AG10803 (cell line): ENCODE data around the gene EPHA7.

Source experiments
- DNase-seq: peaks from one replicate; pipeline ENCODE4 v3.0.0; 2010; ENCODE audit warnings: low read depth
- H3K4me3 ChIP-seq: 2 replicates; pipeline ENCODE4 v1.5.1; 2011; ENCODE audit warnings: mild to moderate bottlenecking, low read length, control low read depth
- TF ChIP-seq, protein P1 (sequence below): conservative IDR thresholded peaks from 2 replicates; pipeline ENCODE4 v1.5.1; 2011; ENCODE audit warnings: mild to moderate bottlenecking, low read length, control low read depth, inconsistent platforms

The EPHA7 gene

DNA sequence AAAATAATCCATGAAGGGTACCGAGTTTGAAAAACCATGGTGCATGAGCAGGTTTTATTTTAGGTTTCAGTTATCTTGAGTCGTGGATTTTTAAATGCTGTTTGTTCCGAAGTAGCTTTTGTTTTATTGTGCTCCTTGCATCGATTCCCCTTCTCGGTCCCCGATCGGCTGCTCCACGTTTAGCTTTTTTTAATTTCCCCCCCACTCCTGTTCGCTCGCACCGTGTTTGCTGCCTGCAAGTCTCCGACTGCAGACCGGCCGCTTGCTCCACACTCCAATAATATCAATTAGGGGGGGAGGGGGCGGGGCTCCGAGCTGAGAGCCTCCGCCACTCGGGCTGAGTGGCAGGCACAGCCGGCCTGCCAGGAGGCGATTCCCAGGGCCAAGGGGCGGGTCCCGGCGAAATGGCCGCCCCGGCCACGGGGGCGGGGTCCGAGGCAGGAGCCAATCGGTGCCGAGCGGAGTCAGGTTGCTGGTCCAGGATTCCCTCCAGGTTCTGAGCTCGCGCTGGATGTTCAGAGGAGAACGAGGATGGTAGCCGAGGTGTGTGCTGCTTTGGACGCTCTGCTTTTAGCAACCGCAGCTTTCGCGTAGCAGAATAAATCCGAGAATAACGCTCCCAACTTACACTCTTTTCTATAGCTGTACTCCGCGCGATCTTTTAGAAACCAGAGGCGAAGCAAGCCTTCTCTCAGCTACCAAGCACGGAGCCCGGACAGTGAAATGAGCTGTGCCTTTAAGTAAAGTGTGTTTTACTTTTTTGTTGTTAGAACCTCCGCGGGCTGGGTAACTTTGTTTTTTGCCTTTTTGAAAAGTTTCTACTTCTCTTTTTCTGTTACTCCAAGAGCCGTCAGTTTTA lies at the start of gene EPHA7:
TSS of gene EPHA7 (minus strand) at position 256 of the 859 bp plus-strand sequence. CDS start at position 38, 218 bp downstream.
- H3K4me3 ChIP-seq = peak within 1 kb of the TSS; percentile 46
- peak; percentile 72 for DNase-seq
- TF ChIP-seq, protein P1, sequence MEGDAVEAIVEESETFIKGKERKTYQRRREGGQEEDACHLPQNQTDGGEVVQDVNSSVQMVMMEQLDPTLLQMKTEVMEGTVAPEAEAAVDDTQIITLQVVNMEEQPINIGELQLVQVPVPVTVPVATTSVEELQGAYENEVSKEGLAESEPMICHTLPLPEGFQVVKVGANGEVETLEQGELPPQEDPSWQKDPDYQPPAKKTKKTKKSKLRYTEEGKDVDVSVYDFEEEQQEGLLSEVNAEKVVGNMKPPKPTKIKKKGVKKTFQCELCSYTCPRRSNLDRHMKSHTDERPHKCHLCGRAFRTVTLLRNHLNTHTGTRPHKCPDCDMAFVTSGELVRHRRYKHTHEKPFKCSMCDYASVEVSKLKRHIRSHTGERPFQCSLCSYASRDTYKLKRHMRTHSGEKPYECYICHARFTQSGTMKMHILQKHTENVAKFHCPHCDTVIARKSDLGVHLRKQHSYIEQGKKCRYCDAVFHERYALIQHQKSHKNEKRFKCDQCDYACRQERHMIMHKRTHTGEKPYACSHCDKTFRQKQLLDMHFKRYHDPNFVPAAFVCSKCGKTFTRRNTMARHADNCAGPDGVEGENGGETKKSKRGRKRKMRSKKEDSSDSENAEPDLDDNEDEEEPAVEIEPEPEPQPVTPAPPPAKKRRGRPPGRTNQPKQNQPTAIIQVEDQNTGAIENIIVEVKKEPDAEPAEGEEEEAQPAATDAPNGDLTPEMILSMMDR = no peak

GRCh38 chr6:93468291-93468690 lies 48.9 kb upstream of the EPHA7 start:
- no peak for DNase-seq
- H3K4me3 ChIP-seq = no peak overlapping the region
- TF ChIP-seq, protein P1 = no peak

GRCh38 chr6:93454533-93454932 lies 35.2 kb upstream of the EPHA7 start:
- H3K4me3 ChIP-seq = no peak overlapping the region
- DNase-seq = no peak
- TF ChIP-seq, protein P1 = no peak

- no peak for DNase-seq
- H3K4me3 ChIP-seq = no peak overlapping the region
- TF ChIP-seq, protein P1 = no peak
Measured at GRCh38 chr6:93453956-93454355, 34.6 kb upstream of the EPHA7 start.

DNA sequence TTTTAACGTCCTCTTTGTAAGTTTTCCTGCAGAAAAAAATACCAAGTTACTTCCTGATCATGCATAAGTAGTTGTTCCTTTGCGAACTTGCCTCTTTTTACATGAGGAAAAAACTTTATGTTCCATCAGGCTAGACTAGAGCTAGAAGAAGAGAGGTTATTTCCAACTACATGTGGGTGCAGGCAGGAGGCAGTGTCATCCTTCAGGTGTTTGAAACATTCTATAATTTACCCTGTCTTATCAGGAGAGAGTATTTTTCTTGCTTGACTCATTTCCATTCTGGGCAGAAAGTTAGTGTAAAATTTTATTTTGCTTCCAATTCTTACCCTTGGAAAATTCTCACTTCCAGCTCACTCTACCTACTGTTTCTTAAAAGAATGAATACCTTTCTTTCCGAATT lies 28.5 kb upstream of the EPHA7 start:
- TF ChIP-seq, protein P1 = no peak
- no peak for DNase-seq
- H3K4me3 ChIP-seq = no peak overlapping the region

DNA sequence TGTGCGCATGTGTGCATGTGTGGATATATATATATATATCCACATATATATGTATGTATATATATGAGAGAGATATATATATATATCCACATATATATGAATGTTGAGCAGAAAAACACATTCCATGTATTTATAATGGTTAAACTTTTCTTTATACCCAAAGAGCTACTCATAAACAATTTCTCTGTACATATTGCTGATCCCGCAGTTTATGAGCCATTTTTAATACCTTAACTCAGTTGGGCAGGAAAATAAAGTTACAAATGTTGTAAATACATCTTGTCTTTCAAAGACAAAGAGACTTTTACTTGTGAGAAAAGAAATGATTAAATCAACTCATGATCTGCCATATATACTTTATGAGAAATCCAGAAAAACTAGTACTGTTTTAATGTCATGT lies 18.1 kb upstream of the EPHA7 start:
- H3K4me3 ChIP-seq = no peak overlapping the region
- TF ChIP-seq, protein P1 = no peak
- no peak for DNase-seq

DNA sequence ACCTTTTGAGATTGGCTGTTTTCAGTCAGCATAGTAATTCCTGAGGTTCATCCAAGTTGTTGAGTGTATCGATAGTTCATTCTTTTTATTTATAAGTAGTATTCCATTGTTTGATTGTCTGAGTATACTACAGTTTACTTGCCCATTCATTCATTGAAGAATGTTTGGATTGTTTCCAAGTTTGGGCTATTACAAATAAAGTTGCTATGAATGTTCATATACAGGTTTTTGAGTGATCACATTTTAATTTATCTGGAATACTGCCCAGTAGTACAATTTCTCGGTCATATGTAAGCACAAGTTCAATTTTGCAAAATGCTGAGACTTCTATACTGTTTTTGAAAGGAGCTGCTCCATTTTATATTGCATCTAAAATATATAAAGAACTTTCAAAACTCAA lies 14.2 kb upstream of the EPHA7 start:
- DNase-seq = no peak
- TF ChIP-seq, protein P1 = no peak
- no peak overlapping the region for H3K4me3 ChIP-seq
